ENCODE measurements around the gene KDF1.

KDF1 gene

GRCh38 chr1:27004471-27005165 is 44.4 kb upstream of the KDF1 start:
- TF ChIP-seq, protein P1, sequence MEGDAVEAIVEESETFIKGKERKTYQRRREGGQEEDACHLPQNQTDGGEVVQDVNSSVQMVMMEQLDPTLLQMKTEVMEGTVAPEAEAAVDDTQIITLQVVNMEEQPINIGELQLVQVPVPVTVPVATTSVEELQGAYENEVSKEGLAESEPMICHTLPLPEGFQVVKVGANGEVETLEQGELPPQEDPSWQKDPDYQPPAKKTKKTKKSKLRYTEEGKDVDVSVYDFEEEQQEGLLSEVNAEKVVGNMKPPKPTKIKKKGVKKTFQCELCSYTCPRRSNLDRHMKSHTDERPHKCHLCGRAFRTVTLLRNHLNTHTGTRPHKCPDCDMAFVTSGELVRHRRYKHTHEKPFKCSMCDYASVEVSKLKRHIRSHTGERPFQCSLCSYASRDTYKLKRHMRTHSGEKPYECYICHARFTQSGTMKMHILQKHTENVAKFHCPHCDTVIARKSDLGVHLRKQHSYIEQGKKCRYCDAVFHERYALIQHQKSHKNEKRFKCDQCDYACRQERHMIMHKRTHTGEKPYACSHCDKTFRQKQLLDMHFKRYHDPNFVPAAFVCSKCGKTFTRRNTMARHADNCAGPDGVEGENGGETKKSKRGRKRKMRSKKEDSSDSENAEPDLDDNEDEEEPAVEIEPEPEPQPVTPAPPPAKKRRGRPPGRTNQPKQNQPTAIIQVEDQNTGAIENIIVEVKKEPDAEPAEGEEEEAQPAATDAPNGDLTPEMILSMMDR (IDR thresholded peaks at IDR 0.05; ENCODE audit: low read length, missing control alignments), result no peak
- no peak overlapping the region for H3K4me3 ChIP-seq (replicated peaks; ENCODE audit: low read depth, low read length)
- no peak for DNase-seq (ENCODE audit: low read depth)

GRCh38 chr1:27003745-27004470 is 43.6 kb upstream of the KDF1 start:
- TF ChIP-seq, protein P1 (IDR thresholded peaks at IDR 0.05; ENCODE audit: low read length, missing control alignments), result no peak
- DNase-seq (ENCODE audit: low read depth), result no peak
- H3K4me3 ChIP-seq (replicated peaks; ENCODE audit: low read depth, low read length), result no peak overlapping the region

- H3K4me3 ChIP-seq (replicated peaks; ENCODE audit: low read depth, low read length), result no peak overlapping the region
- TF ChIP-seq, protein P1 (IDR thresholded peaks at IDR 0.05; ENCODE audit: low read length, missing control alignments), result no peak
- no peak for DNase-seq (ENCODE audit: low read depth)
These were observed 41.5 kb upstream of the KDF1 start for GRCh38 chr1:27001570-27002360.

- H3K4me3 ChIP-seq (replicated peaks; ENCODE audit: low read depth, low read length), result no peak overlapping the region
- DNase-seq (ENCODE audit: low read depth), result peak; percentile 62
- TF ChIP-seq, protein P1 (IDR thresholded peaks at IDR 0.05; ENCODE audit: low read length, missing control alignments), result no peak
These were observed 40.7 kb upstream of the KDF1 start for GRCh38 chr1:27000817-27001460.

GRCh38 chr1:27000090-27000816 is 40.0 kb upstream of the KDF1 start:
- no peak for DNase-seq (ENCODE audit: low read depth)
- no peak overlapping the region for H3K4me3 ChIP-seq (replicated peaks; ENCODE audit: low read depth, low read length)

More at GRCh38 chr1:27000090-27000816, 40.0 kb upstream of the KDF1 start:
- TF ChIP-seq, protein P1 (IDR thresholded peaks at IDR 0.05; ENCODE audit: low read length, missing control alignments), result no peak

Data from fibroblast of pulmonary artery (primary cell).